HG03108 (cell line): ENCODE measurements around the gene MMRN2.

Source experiments
- ATAC-seq: cut with Tn5 transposase; IDR thresholded peaks from one replicate; pipeline ENCODE4 v1.9.1; 2021; ENCODE audit warnings: moderate library complexity; ENCODE audit not compliant: unreplicated experiment

Gene MMRN2

GRCh38 chr10:86899670-86900276 lies 57.6 kb downstream of the MMRN2 start:
- ATAC-seq, result no peak

GRCh38 chr10:86899132-86899531 lies 58.3 kb downstream of the MMRN2 start:
- ATAC-seq, result no peak

DNA sequence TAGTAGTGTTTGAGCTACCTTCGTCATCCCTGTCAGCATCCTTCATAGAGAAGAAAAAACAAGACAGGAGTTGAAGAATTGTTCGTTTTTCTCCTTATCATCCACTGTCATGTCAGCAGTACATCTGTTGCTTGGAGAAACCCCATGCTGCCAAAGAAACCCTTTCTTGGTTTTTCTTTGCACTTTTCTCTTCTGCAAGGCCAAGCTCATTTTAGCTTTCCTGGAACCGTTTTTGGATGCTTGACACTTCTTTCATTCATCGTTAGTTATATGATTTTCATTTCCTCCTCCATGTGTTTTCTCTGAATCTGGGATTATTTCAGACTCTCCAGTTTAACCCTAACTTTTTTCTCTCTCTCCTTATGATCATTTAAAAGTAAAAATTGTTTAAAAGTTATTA lies 58.9 kb downstream of the MMRN2 start:
- ATAC-seq, result no peak

DNA sequence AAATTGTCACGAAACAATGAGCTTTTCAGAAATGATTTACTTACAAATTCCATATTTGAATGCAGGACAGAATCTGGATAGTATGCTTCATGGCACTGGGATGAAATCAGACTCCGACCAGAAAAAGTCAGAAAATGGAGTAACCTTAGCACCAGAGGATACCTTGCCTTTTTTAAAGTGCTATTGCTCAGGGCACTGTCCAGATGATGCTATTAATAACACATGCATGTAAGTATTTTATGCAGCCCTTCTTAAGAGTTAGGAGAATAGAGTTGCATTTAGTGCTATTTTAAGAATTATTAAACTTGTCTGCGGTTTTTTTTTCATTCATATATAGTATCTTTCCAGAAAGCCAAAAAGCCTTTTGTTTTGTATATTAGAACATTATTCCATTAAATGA lies 67.4 kb downstream of the MMRN2 start:
- no peak for ATAC-seq

DNA sequence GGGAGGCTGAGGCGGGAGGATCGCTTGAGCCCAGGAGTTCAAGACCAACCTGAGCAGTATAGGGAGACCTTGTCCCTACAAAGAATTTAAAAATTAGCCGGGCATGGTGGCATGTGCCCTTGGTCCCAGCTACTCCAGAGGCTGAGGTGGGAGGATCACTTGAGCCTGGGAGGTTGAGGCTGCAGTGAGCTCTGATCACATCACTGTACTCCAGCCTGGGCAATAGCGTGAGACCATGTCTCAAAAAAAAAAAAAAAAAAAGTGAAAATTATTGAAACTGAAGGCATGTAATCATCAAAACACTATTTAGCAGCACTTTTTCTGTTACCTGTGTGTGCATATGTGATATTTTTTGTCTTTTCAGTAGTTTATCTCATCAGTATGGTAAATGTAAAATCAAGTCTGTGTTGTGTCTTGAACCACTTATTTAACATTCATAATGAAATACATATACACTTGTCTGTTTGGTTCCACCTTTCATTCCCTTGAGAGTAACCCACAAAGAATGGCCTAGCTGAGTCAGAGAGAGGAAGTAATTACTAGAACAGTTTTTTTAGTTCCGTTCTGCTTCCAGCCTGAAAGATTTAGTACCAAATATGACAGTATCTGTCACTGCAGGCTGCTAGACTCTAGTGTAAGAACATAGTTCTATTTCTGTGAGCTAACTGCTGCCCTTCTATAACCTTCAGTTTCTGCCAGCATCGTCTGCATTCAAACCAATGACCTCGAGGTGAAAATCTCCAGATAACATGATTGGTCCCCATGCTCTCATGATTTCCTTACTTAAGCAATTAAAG lies 68.6 kb downstream of the MMRN2 start:
- peak; percentile 97 for ATAC-seq
